ENCODE data around the gene STAG3.
"Not testable (repeated sequence)": the region's sequence is repeated elsewhere in the genome, so short reads cannot be mapped to it uniquely, and the experiment has no call there.

GRCh38 chr7:100246121-100246864 is 68.6 kb downstream of the STAG3 start:
- TF ChIP-seq RFX5 (IDR thresholded peaks at IDR 0.05; ENCODE audit: low read depth, low read length); CTCF (conservative IDR thresholded peaks at IDR 0.05; ENCODE audit: low read depth, low read length); POLR2A (IDR thresholded peaks at IDR 0.05; ENCODE audit: low read depth, low read length); BHLHE40 (IDR thresholded peaks at IDR 0.05; ENCODE audit: low read depth, low read length): not testable (repeated sequence)

Measured in IMR-90 (cell line).